Caco-2 (cell line): ENCODE measurements around the gene PTGES2. TPM values are rescaled to one million over a fixed set of nuclear protein-coding genes. Genes with fewer than 3 reads are reported as not detected.

Source experiments
- BruUV-seq: library from RNA; stranded (reverse); fragments of 400-500 nt; replicated peaks from 2 replicates; lab custom pipeline; 2021; lab: Mats Ljungman, UMichigan
- CTCF ChIA-PET: fragments of 300-600 bp; sonication (Branson Sonifier 250); formaldehyde crosslinking; loops from one replicate; lab custom pipeline; 2022; ENCODE audit warnings: antibody characterized with exemption; lab: Charles Lee
- POLR2A ChIA-PET: fragments of 300-600 bp; sonication (Branson Sonifier 250); formaldehyde crosslinking; loops from one replicate; lab custom pipeline; 2022; ENCODE audit warnings: antibody characterized with exemption; lab: Charles Lee
- DNase-seq, 2 experiments: peaks; one replicate each; pipeline versions ENCODE4 v3.0.0 to v3.0.0-alpha.2; 2020 to 2022
- H3K27me3 ChIP-seq: replicated peaks from 2 replicates; pipeline ENCODE4 v1.6.0; 2011; ENCODE audit warnings: low read length; ENCODE audit not compliant: control insufficient read depth, insufficient read depth
- H3K36me3 ChIP-seq: 2 replicates; pipeline ENCODE4 v1.5.1; 2011; ENCODE audit warnings: low read length; ENCODE audit not compliant: control insufficient read depth, insufficient read depth
- H3K4me1 ChIP-seq: fragments of 250-450 bp; sonication (Bioruptor Pico); 2 replicates; pipeline ENCODE4 v1.5.1; 2020; ENCODE audit warnings: mild to moderate bottlenecking
- H3K4me3 ChIP-seq: 2 replicates; pipeline ENCODE4 v1.5.1; 2011; ENCODE audit warnings: low read depth, mild to moderate bottlenecking, control low read depth, low read length
- H3K9me3 ChIP-seq: fragments of 250-450 bp; sonication (Bioruptor Pico); 2 replicates; pipeline ENCODE4 v1.5.1; 2020; ENCODE audit warnings: mild to moderate bottlenecking, moderate library complexity
- H3K27ac Mint-ChIP-seq: one replicate; pipeline ENCODE4 v1.8.0; 2022; ENCODE audit warnings: mixed read lengths; ENCODE audit not compliant: unreplicated experiment
- H3K27me3 Mint-ChIP-seq: one replicate; pipeline ENCODE4 v1.8.0; 2022; ENCODE audit warnings: mixed read lengths; ENCODE audit not compliant: insufficient read depth, unreplicated experiment
- H3K36me3 Mint-ChIP-seq: one replicate; pipeline ENCODE4 v1.8.0; 2022; ENCODE audit warnings: mild to moderate bottlenecking, mixed read lengths; ENCODE audit not compliant: insufficient read depth, unreplicated experiment
- H3K4me1 Mint-ChIP-seq: one replicate; pipeline ENCODE4 v1.8.0; 2022; ENCODE audit warnings: low read depth, mixed read lengths; ENCODE audit not compliant: unreplicated experiment
- H3K4me3 Mint-ChIP-seq: one replicate; pipeline ENCODE4 v1.8.0; 2022; ENCODE audit warnings: mild to moderate bottlenecking, moderate library complexity, mixed read lengths; ENCODE audit not compliant: unreplicated experiment
- H3K9me3 Mint-ChIP-seq: one replicate; pipeline ENCODE4 v1.8.0; 2022; ENCODE audit warnings: mixed read lengths; ENCODE audit not compliant: unreplicated experiment
- CTCF ChIP-seq, 2 experiments: fragments of 200-600 bp in 1 of 2; IDR thresholded peaks; 1 replicate in 1 of 2; 2 replicates in 1 of 2; pipeline versions ENCODE4 v1.5.1 to v1.8.0; 2011 to 2022; ENCODE audit warnings: antibody characterized with exemption in 1 of 2, control low read depth in 1 of 2, inconsistent platforms in 1 of 2, low read depth in 1 of 2, low read length in 1 of 2, mild to moderate bottlenecking in 1 of 2, moderate library complexity in 1 of 2; ENCODE audit not compliant: insufficient read depth in 1 of 2, severe bottlenecking in 1 of 2, unreplicated experiment in 1 of 2
- intact Hi-C: fragments of 100-400 bp; cut with micrococcal nuclease; formaldehyde crosslinking; loops from one replicate; pipeline ENCODE4 v1.10.0; 2022; ENCODE audit not compliant: unreplicated experiment
- total RNA-seq: library from RNA; stranded (reverse); gene quantifications from 2 replicates; pipeline ENCODE4 v1.2.3, GENCODE V29; 2022

Gene PTGES2
- total RNA-seq, 1 experiment from 2014 or later = 123 TPM

- H3K4me3 ChIP-seq = no peak overlapping the region
- peak in 1 of 2 experiments; percentile 9 for TF ChIP-seq CTCF (IDR thresholded peaks at IDR 0.05; ENCODE audit: insufficient read depth in 1 of 2, low read depth in 1 of 2, low read length in 1 of 2, severe bottlenecking in 1 of 2, unreplicated experiment in 1 of 2)
- CTCF ChIA-PET = interaction anchor here (1.4 kb wide), 1 partner anchor 29 kb away, joined by 4 read pairs; no protein-coding TSS in a partner anchor
- H3K9me3 Mint-ChIP-seq = no peaks in the 10 kb centered on the region
- peaks cover 4% of the 10 kb centered on the region; the same call in 1 of the 2 replicates for H3K4me1 ChIP-seq
- no peaks in the 10 kb centered on the region for H3K36me3 Mint-ChIP-seq
- no peak for DNase-seq
- BruUV-seq = no TSS peak
- intact Hi-C loops = no loop called here
- no peak overlapping the region for H3K4me3 Mint-ChIP-seq
- H3K4me1 Mint-ChIP-seq = no peaks in the 10 kb centered on the region
- H3K27ac Mint-ChIP-seq = no peak overlapping the region
- H3K27me3 ChIP-seq = no peaks in the 10 kb centered on the region
- POLR2A ChIA-PET = no interaction called here
- no peaks in the 10 kb centered on the region for H3K27me3 Mint-ChIP-seq
- H3K36me3 ChIP-seq = no peaks in the 10 kb centered on the region
- H3K9me3 ChIP-seq = no peaks in the 10 kb centered on the region
These were observed 39.1 kb downstream of the PTGES2 start for GRCh38 chr9:128088253-128088945.

GRCh38 chr9:128087262-128087661 lies 40.3 kb downstream of the PTGES2 start:
- Histone ChIP-seq H3K4me3 (no peak overlapping the region), H3K27me3 (no peaks in the 10 kb centered on the region), H3K4me1 (peaks cover 4% of the 10 kb centered on the region; the same call in 1 of the 2 replicates), H3K9me3 (no peaks in the 10 kb centered on the region), H3K36me3 (no peaks in the 10 kb centered on the region)
- no peaks in the 10 kb centered on the region for H3K36me3 Mint-ChIP-seq
- ChIA-PET POLR2A (no interaction called here), CTCF (interaction anchor here (1.4 kb wide), 1 partner anchor 30 kb away, joined by 4 read pairs; no protein-coding TSS in a partner anchor)
- no peak for DNase-seq
- H3K4me1 Mint-ChIP-seq = no peaks in the 10 kb centered on the region
- no peaks in the 10 kb centered on the region for H3K27me3 Mint-ChIP-seq
- H3K4me3 Mint-ChIP-seq = no peak overlapping the region
- no peak overlapping the region for H3K27ac Mint-ChIP-seq
- no peaks in the 10 kb centered on the region for H3K9me3 Mint-ChIP-seq
- no TSS peak for BruUV-seq
- intact Hi-C loops = no loop called here
- TF ChIP-seq CTCF (IDR thresholded peaks at IDR 0.05; ENCODE audit: insufficient read depth in 1 of 2, low read depth in 1 of 2, low read length in 1 of 2, severe bottlenecking in 1 of 2, unreplicated experiment in 1 of 2) = no peak

- no peaks in the 10 kb centered on the region for H3K36me3 Mint-ChIP-seq
- ChIA-PET CTCF (no interaction called here), POLR2A (no interaction called here)
- no peak for TF ChIP-seq CTCF (IDR thresholded peaks at IDR 0.05; ENCODE audit: insufficient read depth in 1 of 2, low read depth in 1 of 2, low read length in 1 of 2, severe bottlenecking in 1 of 2, unreplicated experiment in 1 of 2)
- intact Hi-C loops = no loop called here
- Histone ChIP-seq H3K36me3 (no peaks in the 10 kb centered on the region), H3K9me3 (no peaks in the 10 kb centered on the region), H3K4me3 (no peak overlapping the region), H3K4me1 (peaks cover 7% of the 10 kb centered on the region; the same call in 1 of the 2 replicates), H3K27me3 (no peaks in the 10 kb centered on the region)
- no peak overlapping the region for H3K27ac Mint-ChIP-seq
- no peaks in the 10 kb centered on the region for H3K9me3 Mint-ChIP-seq
- DNase-seq = no peak
- BruUV-seq = no TSS peak
- peaks cover 5% of the 10 kb centered on the region for H3K4me1 Mint-ChIP-seq
- no peak overlapping the region for H3K4me3 Mint-ChIP-seq
- H3K27me3 Mint-ChIP-seq = no peaks in the 10 kb centered on the region
These were observed 41.6 kb downstream of the PTGES2 start for GRCh38 chr9:128085943-128086342.
